ENCODE results near the gene TMEM259. TPM values are rescaled to one million over a fixed set of nuclear protein-coding genes. Genes with fewer than 3 reads are reported as not detected.
"Not testable (repeated sequence)": the region's sequence is repeated elsewhere in the genome, so short reads cannot be mapped to it uniquely, and the experiment has no call there.

Gene TMEM259
- total and polyA plus RNA-seq, 5 donors, result 127 to 164 (median 145) TPM

DNA sequence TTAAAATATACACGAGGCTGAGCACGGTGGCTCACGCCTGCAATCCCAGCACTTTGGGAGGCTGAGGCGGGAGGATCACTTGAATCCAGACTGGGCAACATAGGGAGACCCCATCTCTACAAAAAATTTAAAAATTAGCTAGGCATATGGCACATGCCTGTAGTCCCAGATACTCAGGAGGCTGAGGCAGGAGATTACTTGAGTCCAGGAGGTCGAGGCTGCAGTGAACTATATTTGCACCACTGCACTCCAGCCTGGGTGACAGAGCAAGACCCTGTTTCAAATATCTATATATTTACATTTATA lies 2.9 kb upstream of the TMEM259 start:
- not testable (repeated sequence) for ATAC-seq; H3K9me3 ChIP-seq (ENCODE audit: control insufficient read depth, low read length); H3K27ac ChIP-seq (ENCODE audit: low read length); H3K27me3 ChIP-seq (ENCODE audit: control insufficient read depth, insufficient read depth); H3K4me3 ChIP-seq (ENCODE audit: low read length); DNase-seq; H3K4me1 ChIP-seq (ENCODE audit: control insufficient read depth, insufficient read depth, low read length)
- intact Hi-C loops (cut with DNase I), result loop anchor here in 1 of 4 donors (10.0 kb wide), 1 partner anchor 81 kb away; the partner anchor contains the start of gene GPX4
- WGBS, result 82% methylated on average over 5 of the region's 5 CpGs

GRCh38 chr19:1019980-1020867 lies 699 bp downstream of the TMEM259 start:
- peak overlapping the region; percentile 81 for H3K4me3 ChIP-seq (ENCODE audit: low read length)
- no peaks in the 10 kb centered on the region for H3K27me3 ChIP-seq (ENCODE audit: control insufficient read depth, insufficient read depth)
- 1% methylated on average over 60 of the region's 60 CpGs for WGBS
- intact Hi-C loops (cut with DNase I), result loop anchor here in 1 of 4 donors (10.0 kb wide), 1 partner anchor 85 kb away; the partner anchor contains the start of gene GPX4
- peaks cover 26% of the 10 kb centered on the region for H3K4me1 ChIP-seq (ENCODE audit: control insufficient read depth, insufficient read depth, low read length)
- ATAC-seq, result no peak
- peak overlapping the region; percentile 79 for H3K27ac ChIP-seq (ENCODE audit: low read length)
- H3K9me3 ChIP-seq (ENCODE audit: control insufficient read depth, low read length), result no peaks in the 10 kb centered on the region
- peak; percentile 54 to 82 (median 78) for DNase-seq

GRCh38 chr19:1019616-1019961 lies 1.3 kb downstream of the TMEM259 start:
- intact Hi-C loops (cut with DNase I), result no loop called here
- ATAC-seq (no peak), DNase-seq (peak in 1 of 3 donors; percentile 54)
- WGBS, result 65% methylated on average over 18 of the region's 18 CpGs
- H3K27ac ChIP-seq (ENCODE audit: low read length), result no peak overlapping the region
- H3K4me3 ChIP-seq (ENCODE audit: low read length), result peak overlapping the region; percentile 81
- H3K9me3 ChIP-seq (ENCODE audit: control insufficient read depth, low read length), result no peaks in the 10 kb centered on the region
- H3K4me1 ChIP-seq (ENCODE audit: control insufficient read depth, insufficient read depth, low read length), result peaks cover 26% of the 10 kb centered on the region
- H3K27me3 ChIP-seq (ENCODE audit: control insufficient read depth, insufficient read depth), result no peaks in the 10 kb centered on the region

- Histone ChIP-seq H3K9me3 (ENCODE audit: control insufficient read depth, low read length) (no peaks in the 10 kb centered on the region), H3K4me3 (ENCODE audit: low read length) (no peak overlapping the region), H3K4me1 (ENCODE audit: control insufficient read depth, insufficient read depth, low read length) (peaks cover 26% of the 10 kb centered on the region), H3K27me3 (ENCODE audit: control insufficient read depth, insufficient read depth) (no peaks in the 10 kb centered on the region), H3K27ac (ENCODE audit: low read length) (no peak overlapping the region)
- ATAC-seq (no peak), DNase-seq (peak; percentile 31 to 62 (median 54))
- intact Hi-C loops (cut with DNase I), result no loop called here
- WGBS, result 41% methylated on average over 17 of the region's 17 CpGs
Measured at GRCh38 chr19:1018932-1019615, 1.8 kb downstream of the TMEM259 start.

GRCh38 chr19:1018393-1018792 lies 2.5 kb downstream of the TMEM259 start:
- WGBS, result 69% methylated on average over 5 of the region's 5 CpGs
- H3K4me1 ChIP-seq (ENCODE audit: control insufficient read depth, insufficient read depth, low read length), result peaks cover 26% of the 10 kb centered on the region
- ATAC-seq, result no peak

DNA sequence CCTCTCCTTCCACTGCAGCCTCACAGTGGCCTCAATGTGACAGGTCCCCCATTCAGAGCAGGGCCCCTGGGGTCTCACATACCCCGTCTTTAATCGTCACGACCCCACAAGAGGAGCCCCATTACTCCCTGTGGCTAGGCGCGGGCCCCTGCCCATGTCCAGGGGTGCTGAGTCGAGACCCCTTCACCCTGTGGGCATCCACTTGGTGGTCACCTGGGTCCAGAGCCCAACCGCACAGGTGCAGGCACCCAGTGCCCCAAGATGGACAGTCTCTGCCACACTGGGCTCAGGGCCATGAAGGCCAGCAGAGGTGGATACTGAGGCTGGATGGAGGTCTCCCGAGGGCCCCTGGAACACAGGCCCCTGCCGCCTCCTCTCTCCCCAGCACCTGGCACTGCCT lies 3.0 kb downstream of the TMEM259 start:
- peak in 1 of 3 donors; percentile 53 for DNase-seq
- WGBS, result 87% methylated on average over 9 of the region's 9 CpGs

More at GRCh38 chr19:1018393-1018792, 2.5 kb downstream of the TMEM259 start:
- Histone ChIP-seq H3K27ac (ENCODE audit: low read length) (no peak overlapping the region), H3K9me3 (ENCODE audit: control insufficient read depth, low read length) (no peaks in the 10 kb centered on the region), H3K27me3 (ENCODE audit: control insufficient read depth, insufficient read depth) (no peaks in the 10 kb centered on the region), H3K4me3 (ENCODE audit: low read length) (no peak overlapping the region)
- no peak for DNase-seq
- intact Hi-C loops (cut with DNase I), result no loop called here

DNA sequence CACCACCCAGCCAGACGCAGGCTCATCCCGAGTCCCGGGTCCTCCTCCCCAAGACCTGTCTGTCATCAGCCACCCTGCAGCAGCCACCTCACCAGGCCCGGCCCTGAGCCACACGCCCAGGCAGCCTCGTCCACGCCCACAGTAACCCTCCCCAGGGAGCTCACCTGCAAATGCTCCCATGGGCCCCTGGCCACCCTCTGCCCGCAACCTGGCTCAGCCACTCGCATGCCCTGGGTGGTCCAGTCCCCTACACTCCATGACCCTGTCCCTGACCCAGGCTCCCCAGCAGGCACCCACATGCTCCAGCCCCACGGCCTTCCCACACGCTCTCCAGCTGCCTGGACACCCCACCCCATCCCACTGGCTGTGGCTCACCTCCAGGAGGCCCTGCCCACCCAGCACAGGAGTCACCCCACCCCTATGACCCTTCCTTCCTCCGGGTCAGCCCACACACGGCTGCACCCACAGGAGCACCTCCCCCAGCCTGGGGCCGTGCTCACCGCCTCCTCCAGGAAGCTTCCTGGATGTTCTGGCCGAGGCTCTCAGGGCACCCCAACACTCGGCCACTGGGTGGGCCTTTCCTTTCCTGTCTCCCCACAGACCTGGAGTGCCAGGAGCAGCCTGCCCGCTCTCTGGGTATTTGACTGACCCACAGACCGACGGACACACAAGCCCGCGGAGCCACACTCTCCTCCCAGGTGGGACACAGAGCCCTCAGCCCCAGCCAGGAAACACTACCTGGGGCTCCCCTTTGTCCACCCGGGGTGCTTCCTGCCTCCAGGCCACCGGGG lies 3.6 kb downstream of the TMEM259 start:
- H3K9me3 ChIP-seq (ENCODE audit: control insufficient read depth, low read length), result no peaks in the 10 kb centered on the region
- peak in 1 of 2 donors; percentile 29 for ATAC-seq
- peak in 1 of 3 donors; percentile 63 for DNase-seq
- H3K4me3 ChIP-seq (ENCODE audit: low read length), result no peak overlapping the region
- peaks cover 26% of the 10 kb centered on the region for H3K4me1 ChIP-seq (ENCODE audit: control insufficient read depth, insufficient read depth, low read length)
- H3K27ac ChIP-seq (ENCODE audit: low read length), result no peak overlapping the region
- intact Hi-C loops (cut with DNase I), result no loop called here
- H3K27me3 ChIP-seq (ENCODE audit: control insufficient read depth, insufficient read depth), result no peaks in the 10 kb centered on the region
- WGBS, result 55% methylated on average over 24 of the region's 24 CpGs

More for the DNA sequence above, 3.0 kb downstream of the TMEM259 start:
- intact Hi-C loops (cut with DNase I), result no loop called here
- no peak overlapping the region for H3K4me3 ChIP-seq (ENCODE audit: low read length)
- peaks cover 26% of the 10 kb centered on the region for H3K4me1 ChIP-seq (ENCODE audit: control insufficient read depth, insufficient read depth, low read length)
- no peak for ATAC-seq
- H3K27ac ChIP-seq (ENCODE audit: low read length), result no peak overlapping the region
- no peaks in the 10 kb centered on the region for H3K27me3 ChIP-seq (ENCODE audit: control insufficient read depth, insufficient read depth)
- no peaks in the 10 kb centered on the region for H3K9me3 ChIP-seq (ENCODE audit: control insufficient read depth, low read length)

DNA sequence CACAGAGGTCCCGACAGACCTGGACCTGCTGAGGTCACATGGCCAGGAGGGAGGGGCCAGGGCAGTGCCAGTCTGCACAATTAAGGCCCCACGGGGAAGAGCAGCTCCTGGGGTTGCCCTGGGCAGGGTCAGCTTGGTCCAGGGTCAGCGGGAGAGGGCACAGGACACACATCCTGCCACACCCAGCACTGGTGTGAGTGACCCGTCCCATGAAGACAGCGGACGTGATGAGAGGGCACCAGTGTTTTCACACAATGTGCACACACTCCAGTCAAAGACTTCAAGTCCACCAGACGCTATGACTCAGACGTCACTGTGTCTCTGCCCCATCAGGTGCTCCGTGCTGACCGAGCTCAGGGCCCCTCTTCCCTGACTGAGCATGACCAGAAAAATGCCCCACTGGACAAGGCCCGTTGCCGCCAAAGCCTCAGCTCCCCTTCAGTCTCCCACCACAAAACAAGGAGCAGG lies 4.2 kb downstream of the TMEM259 start:
- Histone ChIP-seq H3K4me3 (ENCODE audit: low read length) (no peak overlapping the region), H3K4me1 (ENCODE audit: control insufficient read depth, insufficient read depth, low read length) (peaks cover 26% of the 10 kb centered on the region), H3K27ac (ENCODE audit: low read length) (no peak overlapping the region), H3K27me3 (ENCODE audit: control insufficient read depth, insufficient read depth) (no peaks in the 10 kb centered on the region), H3K9me3 (ENCODE audit: control insufficient read depth, low read length) (no peaks in the 10 kb centered on the region)
- DNase-seq, result no peak
- ATAC-seq, result peak in 1 of 2 donors; percentile 9
- intact Hi-C loops (cut with DNase I), result no loop called here
- WGBS, result 36% methylated on average over 12 of the region's 12 CpGs

DNA sequence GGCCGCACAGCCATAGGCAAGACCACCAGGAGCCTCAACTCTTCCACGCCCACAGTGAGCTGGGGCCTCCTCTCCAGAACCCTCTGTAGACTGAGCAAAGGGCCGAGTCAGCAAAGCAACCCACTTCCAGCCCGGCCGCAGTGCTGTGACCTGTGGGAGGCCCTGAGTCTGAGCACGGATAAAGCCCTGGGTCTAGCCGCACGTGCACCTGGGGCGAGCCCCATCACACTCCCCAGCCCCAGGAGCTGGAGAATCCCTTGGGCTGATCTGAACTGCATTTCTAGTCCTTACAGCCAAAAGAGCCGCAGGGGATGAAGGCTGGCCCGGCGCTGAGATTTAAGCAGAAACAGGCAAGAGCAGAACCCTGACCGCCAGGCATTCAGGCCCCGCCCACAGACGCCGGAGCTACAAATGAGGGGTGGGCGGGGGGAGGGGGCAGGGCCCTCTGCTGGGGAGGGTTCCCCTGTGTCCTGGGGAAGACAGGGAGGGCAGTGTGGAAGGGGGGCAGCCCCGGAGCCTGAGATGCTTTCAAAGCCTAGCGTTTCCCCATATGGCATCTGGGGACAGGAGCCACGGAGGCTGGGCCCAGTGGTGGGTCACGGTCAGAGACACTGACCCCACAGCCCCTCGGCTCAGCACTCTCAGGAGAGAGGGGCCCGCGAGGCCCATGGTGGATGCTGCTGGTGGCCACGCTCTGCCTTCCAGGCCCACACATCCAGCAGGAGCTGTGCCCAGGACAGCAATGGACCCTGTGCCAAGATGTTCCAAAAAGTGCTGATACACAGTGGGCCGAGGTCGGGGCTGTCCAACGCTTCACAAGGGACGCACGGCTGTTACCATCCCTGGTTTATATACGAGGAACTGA lies 4.9 kb downstream of the TMEM259 start:
- Histone ChIP-seq H3K27me3 (ENCODE audit: control insufficient read depth, insufficient read depth) (no peaks in the 10 kb centered on the region), H3K27ac (ENCODE audit: low read length) (no peak overlapping the region), H3K4me1 (ENCODE audit: control insufficient read depth, insufficient read depth, low read length) (peaks cover 26% of the 10 kb centered on the region), H3K4me3 (ENCODE audit: low read length) (no peak overlapping the region), H3K9me3 (ENCODE audit: control insufficient read depth, low read length) (no peaks in the 10 kb centered on the region)
- ATAC-seq (no peak), DNase-seq (peak in 1 of 3 donors; percentile 58)
- intact Hi-C loops (cut with DNase I), result no loop called here
- 56% methylated on average over 31 of the region's 31 CpGs for WGBS

Data from right cardiac atrium (tissue), 5 donors.